CD4-positive, alpha-beta T cell treated with Interleukin-15 for 4 hours (primary cell): ENCODE data around the gene SULT1C4.

ENCODE experiments used
- DNase-seq: peaks from one replicate; pipeline ENCODE4 v3.0.0-alpha.2; 2020; ENCODE audit warnings: low spot score

SULT1C4 gene

GRCh38 chr2:108370080-108370479 is 7.7 kb upstream of the SULT1C4 start:
- DNase-seq, result no peak

GRCh38 chr2:108376774-108377173 is 980 bp upstream of the SULT1C4 start:
- DNase-seq, result no peak

GRCh38 chr2:108377401-108377800 is 353 bp upstream of the SULT1C4 start:
- no peak for DNase-seq

GRCh38 chr2:108378851-108379250 is 1.1 kb downstream of the SULT1C4 start:
- DNase-seq, result no peak

- no peak for DNase-seq
Measured at GRCh38 chr2:108382196-108382595, 4.4 kb downstream of the SULT1C4 start.

GRCh38 chr2:108383146-108383830 is 5.5 kb downstream of the SULT1C4 start:
- no peak for DNase-seq

- no peak for DNase-seq
Measured at GRCh38 chr2:108384662-108385393, 7.1 kb downstream of the SULT1C4 start.

- DNase-seq, result no peak
Measured at GRCh38 chr2:108385411-108386071, 7.8 kb downstream of the SULT1C4 start.

- no peak for DNase-seq
Measured at GRCh38 chr2:108388045-108388444, 10.3 kb downstream of the SULT1C4 start.

- DNase-seq, result no peak
Measured at GRCh38 chr2:108390340-108390739, 12.6 kb downstream of the SULT1C4 start.

- DNase-seq, result no peak
Measured at GRCh38 chr2:108392029-108392428, 14.3 kb downstream of the SULT1C4 start.

- DNase-seq, result no peak
Measured at GRCh38 chr2:108393197-108393596, 15.4 kb downstream of the SULT1C4 start.

- DNase-seq, result no peak
Measured at GRCh38 chr2:108395155-108395554, 17.4 kb downstream of the SULT1C4 start.

GRCh38 chr2:108396845-108397244 is 19.1 kb downstream of the SULT1C4 start:
- no peak for DNase-seq

GRCh38 chr2:108399479-108399878 is 21.7 kb downstream of the SULT1C4 start:
- no peak for DNase-seq

GRCh38 chr2:108401800-108402199 is 24.0 kb downstream of the SULT1C4 start:
- DNase-seq, result no peak

- no peak for DNase-seq
Measured at GRCh38 chr2:108403494-108403893, 25.7 kb downstream of the SULT1C4 start.

- DNase-seq, result no peak
Measured at GRCh38 chr2:108404784-108405397, 27.1 kb downstream of the SULT1C4 start.

GRCh38 chr2:108407864-108408729 is 30.3 kb downstream of the SULT1C4 start:
- no peak for DNase-seq

- no peak for DNase-seq
Measured at GRCh38 chr2:108409768-108410167, 32.0 kb downstream of the SULT1C4 start.

GRCh38 chr2:108412995-108413710 is 35.4 kb downstream of the SULT1C4 start:
- no peak for DNase-seq
